NCI-H2196 treated with DMSO at 0.1 percent for 48 hours (cell line): Measurements from ENCODE around the gene TCEAL1.

Experiments
- DNase-seq: peaks from one replicate; lab custom pipeline; 2025; ENCODE audit not compliant: unreplicated experiment; lab: John Stamatoyannopoulos, UW

The TCEAL1 gene

GRCh38 chrX:103678199-103678993 is 49.6 kb downstream of the TCEAL1 start:
- no peak for DNase-seq
